H9 (cell line): ENCODE measurements around the gene TADA2B. TPM values are rescaled to one million over a fixed set of nuclear protein-coding genes. Genes with fewer than 3 reads are reported as not detected.

Source experiments
- DNase-seq: peaks from one replicate; pipeline ENCODE4 v3.0.0-alpha.2; 2017
- H2AFZ ChIP-seq: one replicate; pipeline ENCODE4 v1.6.1; 2013; ENCODE audit warnings: mild to moderate bottlenecking, low read length, control low read depth, moderate library complexity
- H2AK5ac ChIP-seq: 2 replicates; pipeline ENCODE4 v1.6.1; 2013; ENCODE audit warnings: low read length, control low read depth, mixed read lengths; ENCODE audit not compliant: insufficient read length
- H2BK120ac ChIP-seq: one replicate; pipeline ENCODE4 v1.6.1; 2013; ENCODE audit warnings: low read depth, mild to moderate bottlenecking, low read length, control low read depth, inconsistent platforms; ENCODE audit not compliant: poor library complexity, severe bottlenecking
- H2BK12ac ChIP-seq: 2 replicates; pipeline ENCODE4 v1.6.1; 2013; ENCODE audit warnings: low read length, control low read depth, mixed read lengths, low read depth; ENCODE audit not compliant: insufficient read length
- H2BK15ac ChIP-seq: 2 replicates; pipeline ENCODE4 v1.6.1; 2013; ENCODE audit warnings: low read depth, low read length, control low read depth
- H2BK20ac ChIP-seq: one replicate; pipeline ENCODE4 v1.6.1; 2013; ENCODE audit warnings: low read depth, mild to moderate bottlenecking, low read length, control low read depth, inconsistent platforms; ENCODE audit not compliant: poor library complexity, severe bottlenecking
- H2BK5ac ChIP-seq: 2 replicates; pipeline ENCODE4 v1.6.1; 2013; ENCODE audit warnings: low read length, control low read depth, mixed read lengths; ENCODE audit not compliant: insufficient read length
- H3K14ac ChIP-seq: 2 replicates; pipeline ENCODE4 v1.6.1; 2013; ENCODE audit warnings: low read length, control low read depth; ENCODE audit not compliant: insufficient read depth
- H3K18ac ChIP-seq: 2 replicates; pipeline ENCODE4 v1.6.1; 2013; ENCODE audit warnings: low read depth, mild to moderate bottlenecking, mixed read lengths, low read length, control low read depth; ENCODE audit not compliant: insufficient read length
- H3K23ac ChIP-seq: 2 replicates; pipeline ENCODE4 v1.6.1; 2013; ENCODE audit warnings: low read length, control low read depth, mixed read lengths, low read depth; ENCODE audit not compliant: insufficient read length
- H3K23me2 ChIP-seq: 2 replicates; pipeline ENCODE4 v1.6.1; 2013; ENCODE audit warnings: low read depth, mild to moderate bottlenecking, mixed read lengths, low read length, control low read depth; ENCODE audit not compliant: insufficient read length, poor library complexity, severe bottlenecking
- H3K27ac ChIP-seq: 2 replicates; pipeline ENCODE4 v1.5.1; 2013; ENCODE audit warnings: low read length, control low read depth, mixed read lengths, low read depth; ENCODE audit not compliant: insufficient read length
- H3K27me3 ChIP-seq: 2 replicates; pipeline ENCODE4 v1.6.1; 2013; ENCODE audit warnings: low read length, control low read depth, inconsistent platforms; ENCODE audit not compliant: insufficient read depth
- H3K4ac ChIP-seq: 2 replicates; pipeline ENCODE4 v1.6.1; 2013; ENCODE audit warnings: low read depth, mild to moderate bottlenecking, control low read depth, inconsistent platforms, low read length, moderate library complexity
- H3K4me1 ChIP-seq: 2 replicates; pipeline ENCODE4 v1.6.1; 2013; ENCODE audit warnings: low read length, control low read depth, inconsistent platforms; ENCODE audit not compliant: insufficient read depth
- H3K4me2 ChIP-seq: 2 replicates; pipeline ENCODE4 v1.6.1; 2013; ENCODE audit warnings: low read length, control low read depth, mixed read lengths; ENCODE audit not compliant: insufficient read length, insufficient read depth
- H3K56ac ChIP-seq: 2 replicates; pipeline ENCODE4 v1.6.1; 2013; ENCODE audit warnings: low read depth, mild to moderate bottlenecking, mixed read lengths, low read length, control low read depth; ENCODE audit not compliant: insufficient read length
- H3K79me1 ChIP-seq: 2 replicates; pipeline ENCODE4 v1.6.1; 2013; ENCODE audit warnings: low read depth, mild to moderate bottlenecking, moderate library complexity, low read length, control low read depth, inconsistent platforms; ENCODE audit not compliant: insufficient read depth, poor library complexity, severe bottlenecking
- H3K79me2 ChIP-seq: 2 replicates; pipeline ENCODE4 v1.6.1; 2013; ENCODE audit warnings: low read length, control low read depth, inconsistent platforms; ENCODE audit not compliant: insufficient read depth
- H3K9ac ChIP-seq: 2 replicates; pipeline ENCODE4 v1.6.1; 2013; ENCODE audit warnings: low read length, control low read depth, mixed read lengths; ENCODE audit not compliant: insufficient read length; ENCODE audit errors: extremely low read depth
- H3K9me3 ChIP-seq: one replicate; pipeline ENCODE4 v1.6.1; 2013; ENCODE audit warnings: low read depth, low read length, inconsistent platforms; ENCODE audit not compliant: control insufficient read depth
- H3T11ph ChIP-seq: one replicate; pipeline ENCODE4 v1.6.1; 2013; ENCODE audit warnings: mild to moderate bottlenecking, low read length, control low read depth, inconsistent platforms
- H4K20me1 ChIP-seq: one replicate; pipeline ENCODE4 v1.6.1; 2013; ENCODE audit not compliant: control insufficient read depth, insufficient read length, insufficient read depth
- H4K5ac ChIP-seq: 2 replicates; pipeline ENCODE4 v1.6.1; 2013; ENCODE audit warnings: low read depth, mild to moderate bottlenecking, mixed read lengths, low read length, control low read depth; ENCODE audit not compliant: insufficient read length
- H4K8ac ChIP-seq: replicated peaks from 2 replicates; pipeline ENCODE4 v1.6.1; 2013; ENCODE audit warnings: low read length, control low read depth, mixed read lengths, low read depth; ENCODE audit not compliant: insufficient read length
- H4K91ac ChIP-seq: 2 replicates; pipeline ENCODE4 v1.6.1; 2013; ENCODE audit warnings: low read depth, mild to moderate bottlenecking, moderate library complexity, mixed read lengths, low read length, control low read depth; ENCODE audit not compliant: insufficient read length
- H3K27ac Mint-ChIP-seq, 3 experiments: 2 replicates in 2 of 3; 3 replicates in 1 of 3; pipeline ENCODE4 v1.8.0; 2020 to 2021; ENCODE audit warnings: mixed read lengths in 3 of 3, mild to moderate bottlenecking in 1 of 3, moderate library complexity in 1 of 3
- H3K27me3 Mint-ChIP-seq: 2 replicates; pipeline ENCODE4 v1.8.0; 2021; ENCODE audit warnings: low read depth, mild to moderate bottlenecking, moderate library complexity, mixed read lengths
- H3K36me3 Mint-ChIP-seq, 3 experiments: 2 replicates in 2 of 3; 3 replicates in 1 of 3; pipeline ENCODE4 v1.8.0; 2020 to 2021; ENCODE audit warnings: low read depth in 3 of 3, mixed read lengths in 3 of 3; ENCODE audit not compliant: insufficient read depth in 1 of 3
- H3K4me1 Mint-ChIP-seq, 2 experiments: 2 replicates each; pipeline ENCODE4 v1.8.0; 2020; ENCODE audit warnings: mixed read lengths in 2 of 2
- H3K4me3 Mint-ChIP-seq, 2 experiments: 2 replicates in 1 of 2; 3 replicates in 1 of 2; pipeline ENCODE4 v1.8.0; 2020 to 2021; ENCODE audit warnings: mild to moderate bottlenecking in 2 of 2, mixed read lengths in 2 of 2, moderate library complexity in 1 of 2
- H3K9me3 Mint-ChIP-seq, 2 experiments: 2 replicates in 1 of 2; 3 replicates in 1 of 2; pipeline ENCODE4 v1.8.0; 2020; ENCODE audit warnings: mild to moderate bottlenecking in 2 of 2, mixed read lengths in 2 of 2, moderate library complexity in 1 of 2
- WGBS: extraction: QIAGEN DNeasy Blood & Tissue Kit; methylation state at CpG from one replicate; pipeline ENCODE4 v1.1.7; 2013; ENCODE audit warnings: missing lambda C conversion rate, low lambda C conversion rate, mixed read lengths; ENCODE audit not compliant: insufficient read length; ENCODE audit errors: extremely low coverage; 5-methylcytosine and 5-hydroxymethylcytosine counted together
- total RNA-seq: library from RNA; stranded (reverse); gene quantifications from 2 replicates; pipeline ENCODE4 v1.2.1, GENCODE V29; 2021
- TF ChIP-seq, protein P1 (sequence below): fragments of 200-600 bp; sonication (generic); conservative IDR thresholded peaks from 3 replicates; pipeline ENCODE4 v1.8.0; 2021; ENCODE audit warnings: antibody characterized with exemption, mild to moderate bottlenecking

The TADA2B gene
- total RNA-seq, 1 experiment from 2014 or later = 14.0 TPM

DNA sequence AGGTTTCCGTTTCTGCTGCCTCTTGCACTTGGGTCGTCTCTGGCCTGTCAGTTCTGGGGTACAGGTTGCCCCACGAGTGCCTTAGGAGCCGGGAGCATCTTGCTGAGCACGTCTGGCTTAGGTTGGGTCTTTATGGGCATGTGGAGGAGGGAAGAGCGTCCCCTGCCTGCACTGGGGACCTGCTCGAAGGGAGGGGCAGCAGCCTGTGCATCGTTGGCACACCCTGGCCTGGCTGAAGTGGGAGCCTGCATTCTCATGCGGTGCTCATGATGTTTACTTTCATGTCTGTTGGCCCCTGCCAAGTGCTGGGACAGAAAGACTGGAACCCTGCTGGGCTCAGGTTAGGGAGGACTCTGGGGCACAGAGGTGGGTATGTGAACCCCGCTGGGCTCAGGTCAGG is 23.8 kb upstream of the TADA2B start:
- no peak overlapping the region for H2BK12ac ChIP-seq
- H3K23me2 ChIP-seq = no peaks in the 10 kb centered on the region
- DNase-seq = no peak
- Mint-ChIP-seq H3K27me3 (no peaks in the 10 kb centered on the region; the same call in 1 of the 2 replicates), H3K36me3 (peaks cover 22 to 73% (median 47%) of the 10 kb centered on the region in 3 experiments), H3K9me3 (no peaks in the 10 kb centered on the region; a peak in 1 of 5 replicates), H3K4me1 (peaks cover 8 to 13% of the 10 kb centered on the region in 2 experiments), H3K4me3 (no peak overlapping the region), H3K27ac (peak overlapping the region in 2 of 3 experiments; percentile 31 to 81; a peak in 1 of 7 replicates)
- H3K18ac ChIP-seq = no peak overlapping the region
- no peaks in the 10 kb centered on the region for H4K20me1 ChIP-seq
- H2BK15ac ChIP-seq = no peak overlapping the region
- no peak overlapping the region for H2BK20ac ChIP-seq
- H3K27ac ChIP-seq = no peak overlapping the region
- no peak overlapping the region for H3K4me2 ChIP-seq
- H3K23ac ChIP-seq = no peak overlapping the region
- no peak overlapping the region for H4K8ac ChIP-seq
- H3K79me2 ChIP-seq = no peaks in the 10 kb centered on the region
- no peak overlapping the region for H2AFZ ChIP-seq
- H4K5ac ChIP-seq = no peak overlapping the region
- H3T11ph ChIP-seq = no peak overlapping the region
- H2AK5ac ChIP-seq = no peak overlapping the region
- H3K79me1 ChIP-seq = no peaks in the 10 kb centered on the region
- H3K56ac ChIP-seq = no peak overlapping the region
- no peak overlapping the region for H2BK5ac ChIP-seq
- TF ChIP-seq, protein P1, sequence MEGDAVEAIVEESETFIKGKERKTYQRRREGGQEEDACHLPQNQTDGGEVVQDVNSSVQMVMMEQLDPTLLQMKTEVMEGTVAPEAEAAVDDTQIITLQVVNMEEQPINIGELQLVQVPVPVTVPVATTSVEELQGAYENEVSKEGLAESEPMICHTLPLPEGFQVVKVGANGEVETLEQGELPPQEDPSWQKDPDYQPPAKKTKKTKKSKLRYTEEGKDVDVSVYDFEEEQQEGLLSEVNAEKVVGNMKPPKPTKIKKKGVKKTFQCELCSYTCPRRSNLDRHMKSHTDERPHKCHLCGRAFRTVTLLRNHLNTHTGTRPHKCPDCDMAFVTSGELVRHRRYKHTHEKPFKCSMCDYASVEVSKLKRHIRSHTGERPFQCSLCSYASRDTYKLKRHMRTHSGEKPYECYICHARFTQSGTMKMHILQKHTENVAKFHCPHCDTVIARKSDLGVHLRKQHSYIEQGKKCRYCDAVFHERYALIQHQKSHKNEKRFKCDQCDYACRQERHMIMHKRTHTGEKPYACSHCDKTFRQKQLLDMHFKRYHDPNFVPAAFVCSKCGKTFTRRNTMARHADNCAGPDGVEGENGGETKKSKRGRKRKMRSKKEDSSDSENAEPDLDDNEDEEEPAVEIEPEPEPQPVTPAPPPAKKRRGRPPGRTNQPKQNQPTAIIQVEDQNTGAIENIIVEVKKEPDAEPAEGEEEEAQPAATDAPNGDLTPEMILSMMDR = no peak
- H2BK120ac ChIP-seq = no peak overlapping the region
- H4K91ac ChIP-seq = no peak overlapping the region
- H3K9ac ChIP-seq = no peak overlapping the region
- H3K9me3 ChIP-seq = no peaks in the 10 kb centered on the region
- no peaks in the 10 kb centered on the region for H3K4me1 ChIP-seq
- no CpG with 5 or more reads among the region's 10 CpGs for WGBS
- no peaks in the 10 kb centered on the region; the same call in 1 of the 2 replicates for H3K27me3 ChIP-seq
- H3K4ac ChIP-seq = no peak overlapping the region
- no peak overlapping the region for H3K14ac ChIP-seq
